Measurements from ENCODE around the gene MVB12B. TPM values are rescaled to one million over a fixed set of nuclear protein-coding genes. Genes with fewer than 3 reads are reported as not detected.

The MVB12B gene
- total and polyA plus RNA-seq, 2 of the 13 experiments (the other 11 are each of a cell fraction or from before 2014, with no cell fraction given) = 12.1 to 30.1 TPM

DNA sequence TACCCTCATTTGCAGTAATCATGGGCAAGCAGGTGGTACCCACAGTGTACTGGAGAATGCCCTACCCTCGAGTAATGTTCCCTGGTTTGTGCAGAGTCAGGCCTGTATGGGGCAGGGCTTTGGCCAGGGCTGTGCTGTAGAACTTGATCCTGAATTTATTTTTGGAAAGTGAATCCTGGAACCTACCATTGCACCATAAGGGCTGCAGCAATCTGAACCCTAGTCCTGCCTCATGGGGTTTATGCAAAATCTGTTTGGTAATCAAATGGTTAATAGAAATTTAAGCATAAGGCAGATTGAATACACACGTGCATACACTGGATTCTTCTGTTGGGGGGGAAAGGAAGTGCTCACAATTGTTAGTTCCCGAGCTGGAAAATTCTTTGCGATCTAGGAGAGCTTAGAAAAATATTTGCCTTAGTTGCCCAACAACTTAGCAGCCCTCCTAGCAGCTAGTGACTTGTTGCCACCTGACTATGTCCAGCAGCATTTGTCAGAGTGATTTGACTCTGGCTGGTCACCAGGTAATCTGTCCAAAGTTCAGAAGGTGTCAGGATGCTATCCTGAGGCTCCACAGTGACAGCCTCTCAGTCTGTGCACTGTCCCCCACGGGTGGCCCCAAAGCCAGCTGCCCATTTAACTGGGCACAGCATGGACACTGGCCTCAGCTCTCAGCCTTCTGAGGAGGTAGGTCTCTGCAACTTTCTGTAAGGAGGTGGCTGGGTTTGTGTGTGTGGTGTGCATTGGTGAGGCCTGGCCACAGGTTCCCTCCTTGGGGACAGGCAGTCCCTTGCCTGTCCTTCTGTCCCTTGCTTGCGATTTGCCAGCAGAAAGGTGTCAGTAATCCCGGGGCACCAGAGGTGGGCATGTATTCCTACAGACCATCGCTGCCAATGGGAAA is 8.3 kb downstream of the MVB12B start (continued):
- no peak for TF ChIP-seq ZFP41 (CRISPR knock-in tag; IDR thresholded peaks at IDR 0.05; ENCODE audit: borderline replicate concordance)
- TF ChIP-seq, protein P1, sequence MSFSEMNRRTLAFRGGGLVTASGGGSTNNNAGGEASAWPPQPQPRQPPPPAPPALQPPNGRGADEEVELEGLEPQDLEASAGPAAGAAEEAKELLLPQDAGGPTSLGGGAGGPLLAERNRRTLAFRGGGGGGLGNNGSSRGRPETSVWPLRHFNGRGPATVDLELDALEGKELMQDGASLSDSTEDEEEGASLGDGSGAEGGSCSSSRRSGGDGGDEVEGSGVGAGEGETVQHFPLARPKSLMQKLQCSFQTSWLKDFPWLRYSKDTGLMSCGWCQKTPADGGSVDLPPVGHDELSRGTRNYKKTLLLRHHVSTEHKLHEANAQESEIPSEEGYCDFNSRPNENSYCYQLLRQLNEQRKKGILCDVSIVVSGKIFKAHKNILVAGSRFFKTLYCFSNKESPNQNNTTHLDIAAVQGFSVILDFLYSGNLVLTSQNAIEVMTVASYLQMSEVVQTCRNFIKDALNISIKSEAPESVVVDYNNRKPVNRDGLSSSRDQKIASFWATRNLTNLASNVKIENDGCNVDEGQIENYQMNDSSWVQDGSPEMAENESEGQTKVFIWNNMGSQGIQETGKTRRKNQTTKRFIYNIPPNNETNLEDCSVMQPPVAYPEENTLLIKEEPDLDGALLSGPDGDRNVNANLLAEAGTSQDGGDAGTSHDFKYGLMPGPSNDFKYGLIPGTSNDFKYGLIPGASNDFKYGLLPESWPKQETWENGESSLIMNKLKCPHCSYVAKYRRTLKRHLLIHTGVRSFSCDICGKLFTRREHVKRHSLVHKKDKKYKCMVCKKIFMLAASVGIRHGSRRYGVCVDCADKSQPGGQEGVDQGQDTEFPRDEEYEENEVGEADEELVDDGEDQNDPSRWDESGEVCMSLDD (CRISPR knock-in tag; IDR thresholded peaks at IDR 0.05; ENCODE audit: borderline replicate concordance) = peak; percentile 33; the same call in 1 of the 2 replicates
- no peak for TF ChIP-seq ZNF598 (CRISPR knock-in tag; IDR thresholded peaks at IDR 0.05; ENCODE audit: borderline replicate concordance)
- no peak for TF ChIP-seq U2AF1 (optimal IDR thresholded peaks at IDR 0.05; ENCODE audit: low read depth, low read length)
- TF ChIP-seq ZNF274 (CRISPR knock-in tag; IDR thresholded peaks at IDR 0.05) = no peak
- TF ChIP-seq LCORL (IDR thresholded peaks at IDR 0.05) = no peak
- peak; percentile 74; the same call in 1 of the 2 replicates for TF ChIP-seq LCORL (CRISPR knock-in tag; IDR thresholded peaks at IDR 0.05)
- TF ChIP-seq ZNF672 (CRISPR knock-in tag; IDR thresholded peaks at IDR 0.05) = no peak
- TF ChIP-seq, protein P2, sequence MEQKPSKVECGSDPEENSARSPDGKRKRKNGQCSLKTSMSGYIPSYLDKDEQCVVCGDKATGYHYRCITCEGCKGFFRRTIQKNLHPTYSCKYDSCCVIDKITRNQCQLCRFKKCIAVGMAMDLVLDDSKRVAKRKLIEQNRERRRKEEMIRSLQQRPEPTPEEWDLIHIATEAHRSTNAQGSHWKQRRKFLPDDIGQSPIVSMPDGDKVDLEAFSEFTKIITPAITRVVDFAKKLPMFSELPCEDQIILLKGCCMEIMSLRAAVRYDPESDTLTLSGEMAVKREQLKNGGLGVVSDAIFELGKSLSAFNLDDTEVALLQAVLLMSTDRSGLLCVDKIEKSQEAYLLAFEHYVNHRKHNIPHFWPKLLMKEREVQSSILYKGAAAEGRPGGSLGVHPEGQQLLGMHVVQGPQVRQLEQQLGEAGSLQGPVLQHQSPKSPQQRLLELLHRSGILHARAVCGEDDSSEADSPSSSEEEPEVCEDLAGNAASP (CRISPR knock-in tag; IDR thresholded peaks at IDR 0.05; ENCODE audit: borderline replicate concordance) = peak; percentile 26; the same call in 1 of the 2 replicates
- TF ChIP-seq SIX4 (CRISPR knock-in tag; IDR thresholded peaks at IDR 0.05) = peak; percentile 91
- 0 out of 2 replicates have a peak, but pooled peaks have one; percentile 3 for TF ChIP-seq STAG1 (CRISPR knock-in tag; IDR thresholded peaks at IDR 0.05)
- TF ChIP-seq MEF2D (CRISPR knock-in tag; IDR thresholded peaks at IDR 0.05) = 0 out of 2 replicates have a peak, but pooled peaks have one; percentile 14
- TF ChIP-seq, protein P3, sequence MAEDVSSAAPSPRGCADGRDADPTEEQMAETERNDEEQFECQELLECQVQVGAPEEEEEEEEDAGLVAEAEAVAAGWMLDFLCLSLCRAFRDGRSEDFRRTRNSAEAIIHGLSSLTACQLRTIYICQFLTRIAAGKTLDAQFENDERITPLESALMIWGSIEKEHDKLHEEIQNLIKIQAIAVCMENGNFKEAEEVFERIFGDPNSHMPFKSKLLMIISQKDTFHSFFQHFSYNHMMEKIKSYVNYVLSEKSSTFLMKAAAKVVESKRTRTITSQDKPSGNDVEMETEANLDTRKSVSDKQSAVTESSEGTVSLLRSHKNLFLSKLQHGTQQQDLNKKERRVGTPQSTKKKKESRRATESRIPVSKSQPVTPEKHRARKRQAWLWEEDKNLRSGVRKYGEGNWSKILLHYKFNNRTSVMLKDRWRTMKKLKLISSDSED (CRISPR knock-in tag; IDR thresholded peaks at IDR 0.05) = no peak
- TF ChIP-seq ZSCAN20 (CRISPR knock-in tag; IDR thresholded peaks at IDR 0.05; ENCODE audit: borderline replicate concordance) = 0 out of 2 replicates have a peak, but pooled peaks have one; percentile 76
- TF ChIP-seq FOXC1 (CRISPR knock-in tag; IDR thresholded peaks at IDR 0.05; ENCODE audit: borderline replicate concordance) = no peak
- TF ChIP-seq ZNF205 (CRISPR knock-in tag; IDR thresholded peaks at IDR 0.05) = no peak
- TF ChIP-seq, protein P4, sequence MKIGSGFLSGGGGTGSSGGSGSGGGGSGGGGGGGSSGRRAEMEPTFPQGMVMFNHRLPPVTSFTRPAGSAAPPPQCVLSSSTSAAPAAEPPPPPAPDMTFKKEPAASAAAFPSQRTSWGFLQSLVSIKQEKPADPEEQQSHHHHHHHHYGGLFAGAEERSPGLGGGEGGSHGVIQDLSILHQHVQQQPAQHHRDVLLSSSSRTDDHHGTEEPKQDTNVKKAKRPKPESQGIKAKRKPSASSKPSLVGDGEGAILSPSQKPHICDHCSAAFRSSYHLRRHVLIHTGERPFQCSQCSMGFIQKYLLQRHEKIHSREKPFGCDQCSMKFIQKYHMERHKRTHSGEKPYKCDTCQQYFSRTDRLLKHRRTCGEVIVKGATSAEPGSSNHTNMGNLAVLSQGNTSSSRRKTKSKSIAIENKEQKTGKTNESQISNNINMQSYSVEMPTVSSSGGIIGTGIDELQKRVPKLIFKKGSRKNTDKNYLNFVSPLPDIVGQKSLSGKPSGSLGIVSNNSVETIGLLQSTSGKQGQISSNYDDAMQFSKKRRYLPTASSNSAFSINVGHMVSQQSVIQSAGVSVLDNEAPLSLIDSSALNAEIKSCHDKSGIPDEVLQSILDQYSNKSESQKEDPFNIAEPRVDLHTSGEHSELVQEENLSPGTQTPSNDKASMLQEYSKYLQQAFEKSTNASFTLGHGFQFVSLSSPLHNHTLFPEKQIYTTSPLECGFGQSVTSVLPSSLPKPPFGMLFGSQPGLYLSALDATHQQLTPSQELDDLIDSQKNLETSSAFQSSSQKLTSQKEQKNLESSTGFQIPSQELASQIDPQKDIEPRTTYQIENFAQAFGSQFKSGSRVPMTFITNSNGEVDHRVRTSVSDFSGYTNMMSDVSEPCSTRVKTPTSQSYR (CRISPR knock-in tag; IDR thresholded peaks at IDR 0.05; ENCODE audit: borderline replicate concordance) = no peak; the same call in 1 of the 2 replicates
- TF ChIP-seq KDM6A (CRISPR knock-in tag; IDR thresholded peaks at IDR 0.05; ENCODE audit: low read depth) = peak; percentile 65; the same call in 1 of the 2 replicates
- peak; percentile 78; the same call in 1 of the 2 replicates for TF ChIP-seq TSC22D2 (CRISPR knock-in tag; IDR thresholded peaks at IDR 0.05; ENCODE audit: borderline replicate concordance)
- TF ChIP-seq, protein P5, sequence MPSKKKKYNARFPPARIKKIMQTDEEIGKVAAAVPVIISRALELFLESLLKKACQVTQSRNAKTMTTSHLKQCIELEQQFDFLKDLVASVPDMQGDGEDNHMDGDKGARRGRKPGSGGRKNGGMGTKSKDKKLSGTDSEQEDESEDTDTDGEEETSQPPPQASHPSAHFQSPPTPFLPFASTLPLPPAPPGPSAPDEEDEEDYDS (CRISPR knock-in tag; IDR thresholded peaks at IDR 0.05) = peak; percentile 73
